GM19025 (cell line): ENCODE data around the gene GREM2.

Experiments
- ATAC-seq: cut with Tn5 transposase; IDR thresholded peaks from one replicate; pipeline ENCODE4 v1.9.1; 2021; ENCODE audit warnings: mild to moderate bottlenecking, low read depth, moderate library complexity; ENCODE audit not compliant: unreplicated experiment

Gene GREM2

GRCh38 chr1:240611619-240612480 is at the start of gene GREM2:
GREM2 (minus strand) TSS chr1:240612155; CDS start chr1:240493475, 118,680 bp downstream.
- peak; percentile 67 for ATAC-seq

- ATAC-seq, result no peak
These were observed 46.5 kb upstream of the GREM2 start for GRCh38 chr1:240658312-240658960.

DNA sequence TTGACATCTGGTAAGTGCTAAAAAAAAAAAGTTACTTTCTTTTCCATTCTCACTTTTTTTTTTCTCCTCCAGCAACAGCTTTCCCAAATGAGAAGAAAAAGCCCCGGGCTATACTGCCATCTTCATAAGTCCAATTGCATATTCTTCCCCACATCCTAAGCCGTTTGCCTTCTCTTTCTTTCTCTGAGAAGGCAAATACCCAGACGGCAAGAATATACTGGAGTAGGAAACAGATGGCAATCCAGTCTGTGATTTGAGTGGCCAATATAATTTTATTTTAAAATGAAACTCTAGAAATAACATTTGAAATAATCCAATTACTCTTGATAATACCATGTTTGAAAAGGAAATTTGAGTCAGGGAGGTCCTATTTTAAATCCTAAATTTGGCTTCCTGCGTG is 44.6 kb upstream of the GREM2 start:
- no peak for ATAC-seq

GRCh38 chr1:240652961-240653409 is 41.0 kb upstream of the GREM2 start:
- no peak for ATAC-seq

GRCh38 chr1:240652549-240652948 is 40.6 kb upstream of the GREM2 start:
- no peak for ATAC-seq

DNA sequence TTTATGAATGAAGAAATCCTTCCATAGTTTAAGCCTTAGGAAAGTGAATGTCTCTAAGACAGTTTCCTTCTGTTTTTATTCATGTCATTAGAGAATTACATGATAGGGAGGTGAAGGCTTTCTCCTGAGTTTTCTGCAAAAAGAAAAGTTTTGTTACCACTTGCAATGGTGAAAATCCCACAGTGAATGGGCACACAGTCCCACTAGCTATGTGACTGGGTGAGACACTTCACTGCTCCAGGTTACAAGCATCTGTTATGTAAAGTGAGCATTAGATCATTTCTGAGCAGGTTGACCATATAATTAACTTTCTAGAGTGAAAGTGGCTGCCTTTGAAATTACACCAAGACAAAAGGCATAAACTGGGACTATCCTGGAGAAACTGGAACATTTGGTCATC is 38.9 kb upstream of the GREM2 start:
- ATAC-seq, result no peak

- ATAC-seq, result no peak
These were observed 38.1 kb upstream of the GREM2 start for GRCh38 chr1:240649733-240650721.

DNA sequence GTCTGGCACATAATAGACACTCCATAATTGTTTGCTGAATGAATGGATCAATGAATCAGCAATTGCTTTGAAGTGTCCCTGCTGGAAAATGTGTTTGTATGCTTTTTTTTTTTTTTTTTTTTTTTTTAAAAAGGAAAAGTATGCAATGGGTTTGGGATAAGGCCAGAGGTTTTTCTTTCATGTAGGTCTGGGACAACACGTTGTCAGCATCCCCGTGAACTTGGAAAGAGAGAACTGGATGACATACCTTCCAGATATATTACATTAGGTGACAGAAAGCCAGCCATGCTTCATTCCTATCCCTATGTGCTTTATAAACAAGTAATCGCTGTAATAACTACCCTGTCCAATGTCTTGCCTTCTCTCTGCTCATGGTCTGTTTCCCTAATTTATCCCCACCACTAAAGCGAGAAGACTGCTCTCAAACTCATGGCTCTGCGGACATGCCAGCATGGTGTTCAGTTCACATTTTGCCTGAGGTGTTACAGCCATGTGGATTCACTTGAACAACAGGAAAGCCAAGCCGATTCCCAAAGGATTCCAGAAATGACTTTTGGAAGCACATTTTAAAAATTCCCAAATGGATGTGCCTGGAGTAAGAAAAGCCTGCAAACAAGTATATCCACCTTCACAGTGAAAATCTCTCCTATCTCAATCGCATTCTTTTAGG is 34.8 kb upstream of the GREM2 start:
- no peak for ATAC-seq

DNA sequence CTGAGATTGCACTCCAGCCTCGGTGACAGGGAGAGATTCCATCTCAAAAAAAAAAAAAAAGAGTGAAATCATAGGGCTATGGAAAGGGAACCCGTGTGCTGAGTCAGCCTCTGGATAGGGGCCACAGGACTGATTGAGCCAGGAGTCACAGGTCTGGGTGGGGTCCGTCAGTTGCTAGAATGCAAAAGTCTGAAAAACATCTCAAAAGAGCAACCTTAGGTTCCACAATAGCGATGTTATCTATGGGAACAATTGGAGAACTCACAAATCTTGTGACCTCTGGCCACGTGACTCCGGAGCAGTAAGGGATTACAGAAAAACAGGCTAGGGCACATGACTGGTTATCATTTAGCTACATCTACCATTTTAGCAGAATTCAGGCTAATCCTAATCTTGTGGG is 32.8 kb upstream of the GREM2 start:
- ATAC-seq, result no peak

DNA sequence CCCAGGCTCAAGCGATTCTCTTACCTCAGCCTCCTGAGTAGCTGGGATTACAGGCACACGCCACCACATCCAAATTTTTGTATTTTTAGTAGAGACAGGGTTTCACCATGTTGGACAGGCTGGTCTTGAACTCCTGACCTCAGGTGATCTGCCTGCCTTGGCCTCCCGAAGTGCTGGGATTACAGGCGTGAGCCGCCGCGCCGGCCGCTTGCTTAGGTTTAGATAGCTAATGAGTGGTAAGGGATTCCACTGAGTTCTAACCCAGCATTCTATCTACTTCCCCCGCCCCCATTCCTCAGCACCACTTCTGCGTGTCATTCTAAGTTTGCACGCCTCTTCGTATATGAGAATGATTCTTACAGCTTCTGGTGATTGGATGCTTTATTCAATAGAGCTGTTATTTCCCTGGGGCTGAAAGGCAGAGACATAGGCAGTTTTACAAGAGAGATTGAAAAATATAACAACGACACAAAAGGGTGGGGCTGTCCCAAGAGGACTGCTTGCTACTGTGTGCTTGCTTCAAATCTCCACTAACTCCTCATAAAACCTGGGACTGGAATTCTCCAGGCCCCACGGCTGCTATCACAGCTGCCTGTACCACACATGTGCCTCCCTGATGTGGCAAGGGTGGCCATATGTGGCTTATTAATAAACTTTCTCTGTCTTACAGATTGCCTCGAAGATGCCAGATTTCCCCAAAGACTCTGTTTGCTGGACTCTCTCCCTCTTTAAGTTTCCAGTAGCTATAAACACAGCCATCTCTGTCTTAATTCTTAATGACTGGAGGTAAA is 23.7 kb upstream of the GREM2 start:
- ATAC-seq, result no peak

DNA sequence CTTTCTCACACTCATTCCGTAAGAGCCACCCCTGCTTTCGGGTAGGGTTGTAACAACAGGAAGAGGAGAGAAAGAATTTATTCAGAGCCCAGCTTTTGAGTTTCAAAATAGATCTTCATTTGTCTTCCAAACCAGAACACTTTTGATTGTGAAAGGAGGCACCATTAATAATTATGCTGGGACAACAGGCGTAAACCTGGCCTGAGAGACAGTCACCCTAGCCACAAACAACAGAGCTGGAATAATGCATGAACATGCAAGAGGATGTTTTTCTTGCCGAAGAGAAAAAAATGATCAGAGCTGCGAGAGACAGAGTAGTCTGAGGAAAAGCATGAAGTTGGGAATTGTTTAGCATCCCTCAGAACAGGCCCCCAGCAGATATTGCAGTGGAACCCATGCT is 18.5 kb upstream of the GREM2 start:
- ATAC-seq, result no peak

- ATAC-seq, result no peak
These were observed 9.3 kb upstream of the GREM2 start for GRCh38 chr1:240621249-240621648.

- ATAC-seq, result no peak
These were observed 8.1 kb upstream of the GREM2 start for GRCh38 chr1:240619906-240620621.

DNA sequence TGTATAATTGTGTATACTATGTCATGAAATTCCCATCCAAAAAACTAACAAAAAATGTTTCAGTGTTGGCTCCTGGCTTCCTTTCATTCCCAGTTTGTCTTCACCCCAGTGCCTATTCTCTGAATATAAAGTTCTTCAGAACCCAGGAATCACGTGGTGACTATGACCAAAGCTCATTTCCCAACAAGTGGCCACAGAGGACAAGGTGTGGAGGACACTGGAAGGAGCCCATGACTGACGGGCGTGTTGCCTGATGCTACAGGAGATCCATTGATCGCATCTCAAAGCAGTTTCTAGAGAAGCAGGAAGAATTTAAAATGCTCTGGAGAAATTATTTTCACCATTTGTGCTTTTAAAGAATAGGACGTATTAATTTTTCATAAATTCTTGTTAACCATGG is 7.4 kb upstream of the GREM2 start:
- ATAC-seq, result no peak

- no peak for ATAC-seq
These were observed 7.0 kb upstream of the GREM2 start for GRCh38 chr1:240618946-240619345.

GRCh38 chr1:240616018-240616417 is 4.1 kb upstream of the GREM2 start:
- no peak for ATAC-seq

GRCh38 chr1:240613356-240614142 is 1.6 kb upstream of the GREM2 start:
- no peak for ATAC-seq

DNA sequence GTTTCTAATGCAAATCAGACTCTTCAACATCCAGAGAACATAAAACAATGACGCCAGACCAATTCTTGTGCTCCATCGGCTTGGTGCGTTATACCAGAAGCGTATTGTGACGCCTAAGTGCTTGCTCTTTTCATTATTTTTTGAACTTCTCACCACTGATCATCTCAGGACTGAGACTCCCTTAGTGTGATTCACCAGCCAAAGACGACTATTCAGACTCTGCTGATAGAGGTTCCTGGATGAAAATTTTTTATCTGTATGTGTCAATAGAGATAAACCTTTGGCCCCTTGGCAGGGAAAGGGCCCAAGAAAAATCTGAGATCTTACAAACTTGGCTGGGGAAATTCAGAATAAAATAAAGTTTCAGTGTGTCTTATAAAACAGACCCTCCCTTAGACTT is 856 bp upstream of the GREM2 start:
- ATAC-seq, result no peak
